B cell (primary cell): ENCODE results near the gene ZNF428.

Experiments
- CTCF ChIP-seq: fragments of 200-600 bp; IDR thresholded peaks from one replicate; pipeline ENCODE4 v1.8.0; 2022; ENCODE audit warnings: antibody characterized with exemption, mild to moderate bottlenecking
- EZH2 ChIP-seq: IDR thresholded peaks from 2 replicates; pipeline ENCODE4 v1.6.1; 2012; ENCODE audit warnings: borderline replicate concordance, low read depth, mild to moderate bottlenecking, moderate library complexity, low read length; ENCODE audit not compliant: insufficient read depth, poor library complexity, severe bottlenecking

GRCh38 chr19:43651758-43652545 lies 32.5 kb upstream of the ZNF428 start:
- TF ChIP-seq CTCF (peak; percentile 72), EZH2 (no peak)
